Activated gamma-delta T cell treated with Interleukin-2 at 50 U/mL for 16 hours (primary cell): Measurements from ENCODE around the gene MRNIP.

Experiments used
- DNase-seq: peaks from one replicate; pipeline ENCODE4 v3.0.0-alpha.2; 2020

The MRNIP gene

GRCh38 chr5:179858586-179859427 lies at the start of gene MRNIP:
MRNIP (minus strand) TSS chr5:179858817; CDS start chr5:179858796, 21 bp downstream.
- peak; percentile 86 for DNase-seq

- DNase-seq: peak; percentile 57
Measured at GRCh38 chr5:179907556-179908324, 49.1 kb upstream of the MRNIP start, which contains the start of gene TBC1D9B. TBC1D9B (minus strand) TSS chr5:179907897; CDS start chr5:179907821, 76 bp downstream.

- DNase-seq: no peak
Measured at GRCh38 chr5:179906795-179907555, 48.4 kb upstream of the MRNIP start.

- DNase-seq: no peak
Measured at GRCh38 chr5:179906294-179906794, 47.7 kb upstream of the MRNIP start.

GRCh38 chr5:179905161-179905560 lies 46.5 kb upstream of the MRNIP start:
- DNase-seq: no peak

GRCh38 chr5:179904463-179905160 lies 46.0 kb upstream of the MRNIP start:
- no peak for DNase-seq

GRCh38 chr5:179902763-179903158 lies 44.1 kb upstream of the MRNIP start:
- no peak for DNase-seq

- DNase-seq: no peak
Measured at GRCh38 chr5:179901915-179902762, 43.5 kb upstream of the MRNIP start.

- DNase-seq: no peak
Measured at GRCh38 chr5:179901462-179901861, 42.8 kb upstream of the MRNIP start.

GRCh38 chr5:179900711-179901110 lies 42.1 kb upstream of the MRNIP start:
- no peak for DNase-seq

GRCh38 chr5:179900206-179900605 lies 41.6 kb upstream of the MRNIP start:
- no peak for DNase-seq

- no peak for DNase-seq
Measured at GRCh38 chr5:179895861-179896260, 37.2 kb upstream of the MRNIP start.

GRCh38 chr5:179893958-179894895 lies 35.6 kb upstream of the MRNIP start:
- DNase-seq: no peak

- DNase-seq: no peak
Measured at GRCh38 chr5:179893076-179893957, 34.7 kb upstream of the MRNIP start.

- DNase-seq: no peak
Measured at GRCh38 chr5:179892255-179892654, 33.6 kb upstream of the MRNIP start.

- DNase-seq: no peak
Measured at GRCh38 chr5:179890751-179891682, 32.4 kb upstream of the MRNIP start.

GRCh38 chr5:179889885-179890284 lies 31.3 kb upstream of the MRNIP start:
- DNase-seq: no peak

- DNase-seq: no peak
Measured at GRCh38 chr5:179887802-179888201, 29.2 kb upstream of the MRNIP start.
